SK-N-MC (cell line): Measurements from ENCODE around the gene LARP6.

Experiments
- EZH2 ChIP-seq: fragments of 200-600 bp; sonication (generic); IDR thresholded peaks from one replicate; pipeline ENCODE4 v1.6.1; 2017; ENCODE audit warnings: antibody characterized with exemption
- POLR2AphosphoS5 ChIP-seq: IDR thresholded peaks from 2 replicates; pipeline ENCODE4 v1.6.1; 2012; ENCODE audit warnings: mild to moderate bottlenecking, low read depth, low read length, borderline replicate concordance

DNA sequence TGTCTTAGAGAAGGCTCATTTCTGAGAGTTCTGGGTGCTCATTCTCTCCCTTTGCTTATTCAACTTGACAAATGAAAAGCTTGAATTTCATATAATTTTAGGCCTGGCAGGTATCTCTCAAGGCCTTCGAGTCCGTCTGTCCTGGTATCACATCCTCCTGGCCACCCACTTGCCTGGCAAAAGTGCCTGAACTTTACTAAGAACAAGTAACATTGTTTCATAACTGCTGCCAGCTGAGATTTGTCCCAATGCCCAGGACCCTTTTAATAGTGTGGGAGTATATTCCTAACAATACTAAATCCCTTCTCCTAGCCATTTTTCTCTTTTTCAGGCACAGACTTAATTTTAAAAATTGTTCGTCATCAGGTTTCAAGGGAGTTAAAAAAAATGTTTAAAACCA lies 18.1 kb downstream of the LARP6 start:
- no peak for TF ChIP-seq EZH2
- TF ChIP-seq POLR2AphosphoS5: no peak
